SU-DHL-6 (cell line): ENCODE measurements around the gene UNC45A.

Experiments used
- H2AFZ ChIP-seq: fragments of 200-600 bp; sonication (generic); 2 replicates; pipeline ENCODE4 v1.6.1; 2014; ENCODE audit warnings: low read depth, mild to moderate bottlenecking, moderate library complexity, mixed read lengths, antibody characterized with exemption, low read length; ENCODE audit not compliant: severe bottlenecking
- H3F3A ChIP-seq: fragments of 200-600 bp; shearing (Covaris generic); 2 replicates; pipeline ENCODE4 v1.6.0; 2016; ENCODE audit warnings: antibody characterized with exemption, mild to moderate bottlenecking; ENCODE audit not compliant: insufficient read depth
- H3K27ac ChIP-seq: fragments of 200-600 bp; sonication (generic); 2 replicates; pipeline ENCODE4 v1.5.1; 2016; ENCODE audit warnings: low read depth, mild to moderate bottlenecking, low read length, moderate library complexity, mixed read lengths
- H3K27me3 ChIP-seq: fragments of 200-600 bp; sonication (generic), shearing (Covaris generic); 2 replicates; pipeline ENCODE4 v1.6.0; 2014; ENCODE audit warnings: mild to moderate bottlenecking, low read length
- H3K36me3 ChIP-seq: fragments of 200-600 bp; sonication (generic); 2 replicates; pipeline ENCODE4 v1.6.1; 2014; ENCODE audit warnings: mild to moderate bottlenecking, low read length, mixed read lengths
- H3K4me2 ChIP-seq: fragments of 300-600, 200-600 bp; shearing (Covaris generic), sonication (generic); 2 replicates; pipeline ENCODE4 v1.6.0; 2014; ENCODE audit warnings: low read length, low read depth, mild to moderate bottlenecking; ENCODE audit not compliant: poor library complexity, severe bottlenecking
- H3K4me3 ChIP-seq: fragments of 200-600 bp; sonication (generic); 2 replicates; pipeline ENCODE4 v1.5.1; 2014; ENCODE audit warnings: antibody characterized with exemption, low read length, mild to moderate bottlenecking, mixed read lengths; ENCODE audit not compliant: insufficient read depth, poor library complexity, severe bottlenecking
- H3K79me2 ChIP-seq: fragments of 200-600 bp; sonication (generic); 2 replicates; pipeline ENCODE4 v1.6.1; 2014; ENCODE audit warnings: mild to moderate bottlenecking, low read length, moderate library complexity; ENCODE audit not compliant: insufficient read depth
- H3K9ac ChIP-seq: fragments of 200-600 bp; sonication (generic); 2 replicates; pipeline ENCODE4 v1.7.0; 2014; ENCODE audit warnings: mild to moderate bottlenecking, low read length
- H3K9me2 ChIP-seq: fragments of 200-600 bp; sonication (generic); replicated peaks from 2 replicates; pipeline ENCODE4 v1.6.1; 2014; ENCODE audit warnings: low read length; ENCODE audit not compliant: insufficient read depth
- H3K9me3 ChIP-seq: fragments of 200-600 bp; sonication (generic); 2 replicates; pipeline ENCODE4 v1.6.1; 2014; ENCODE audit warnings: low read length, mixed read lengths; ENCODE audit not compliant: insufficient read depth
- H4K20me1 ChIP-seq: fragments of 200-600 bp; sonication (generic); 2 replicates; pipeline ENCODE4 v1.6.1; 2014; ENCODE audit warnings: low read depth, mild to moderate bottlenecking, antibody characterized with exemption, low read length, moderate library complexity, mixed read lengths
- CTCF ChIP-seq: fragments of 200-600 bp; sonication (generic); IDR thresholded peaks from one replicate; pipeline ENCODE4 v1.5.1; 2017; ENCODE audit warnings: antibody characterized with exemption, mild to moderate bottlenecking, low read length, moderate library complexity; ENCODE audit not compliant: insufficient read depth, poor library complexity, severe bottlenecking
- EZH2phosphoT487 ChIP-seq: fragments of 200-600 bp; sonication (generic), shearing (Covaris generic); conservative IDR thresholded peaks from 2 replicates; pipeline ENCODE4 v1.6.1; 2018; ENCODE audit warnings: mild to moderate bottlenecking, antibody characterized with exemption, low read length, moderate library complexity, mixed read lengths

The UNC45A gene

GRCh38 chr15:90929246-90930019 lies 5.7 kb upstream of the UNC45A start:
- no peaks in the 10 kb centered on the region for H3K9me2 ChIP-seq
- no peak for TF ChIP-seq CTCF
- no peak for TF ChIP-seq EZH2phosphoT487
- no peaks in the 10 kb centered on the region for H4K20me1 ChIP-seq
- peak overlapping the region; percentile 75 for H3K4me2 ChIP-seq
- peak overlapping the region; percentile 75 for H3K9ac ChIP-seq
- H2AFZ ChIP-seq = peak overlapping the region; percentile 56
- no peaks in the 10 kb centered on the region for H3K79me2 ChIP-seq
- no peaks in the 10 kb centered on the region for H3K9me3 ChIP-seq
- no peaks in the 10 kb centered on the region for H3K27me3 ChIP-seq
- peak overlapping the region; percentile 85 for H3K27ac ChIP-seq
- peaks cover 20% of the 10 kb centered on the region for H3F3A ChIP-seq
- no peaks in the 10 kb centered on the region for H3K36me3 ChIP-seq
- peak overlapping the region; percentile 51 for H3K4me3 ChIP-seq

- Histone ChIP-seq H3K9ac (peak overlapping the region; percentile 75), H3K4me2 (peak overlapping the region; percentile 75), H4K20me1 (no peaks in the 10 kb centered on the region), H3K4me3 (peak overlapping the region; percentile 51), H2AFZ (no peak overlapping the region), H3K36me3 (no peaks in the 10 kb centered on the region), H3F3A (peaks cover 20% of the 10 kb centered on the region), H3K27ac (peak overlapping the region; percentile 85), H3K27me3 (no peaks in the 10 kb centered on the region), H3K9me3 (no peaks in the 10 kb centered on the region), H3K9me2 (no peaks in the 10 kb centered on the region), H3K79me2 (peaks cover 8% of the 10 kb centered on the region; the same call in 1 of the 2 replicates)
- no peak for TF ChIP-seq CTCF
- no peak for TF ChIP-seq EZH2phosphoT487
Observed at GRCh38 chr15:90930861-90931574, 4.1 kb upstream of the UNC45A start.

- Histone ChIP-seq H4K20me1 (no peaks in the 10 kb centered on the region), H3K9me2 (no peaks in the 10 kb centered on the region), H3K79me2 (peaks cover 13% of the 10 kb centered on the region), H3K4me3 (peak overlapping the region; percentile 70), H3K9me3 (no peaks in the 10 kb centered on the region), H3K27ac (peak overlapping the region; percentile 85), H3K27me3 (no peaks in the 10 kb centered on the region), H2AFZ (no peak overlapping the region), H3F3A (peaks cover 20% of the 10 kb centered on the region), H3K4me2 (peak overlapping the region; percentile 75), H3K36me3 (no peaks in the 10 kb centered on the region), H3K9ac (peak overlapping the region; percentile 75)
- TF ChIP-seq EZH2phosphoT487 (no peak), CTCF (no peak)
Observed at GRCh38 chr15:90931575-90931827, 3.6 kb upstream of the UNC45A start.
